Activated CD8-positive, alpha-beta memory T cell treated with anti-CD3 and anti-CD28 coated beads for 36 hours (primary cell): ENCODE measurements around the gene TAAR8. TPM values are rescaled to one million over a fixed set of nuclear protein-coding genes. Genes with fewer than 3 reads are reported as not detected.

Source experiments
- total RNA-seq, 2 experiments: library from RNA; stranded (reverse); gene quantifications; one replicate each; pipeline ENCODE4 v1.2.3, GENCODE V29; 2021

TAAR8 gene
- total RNA-seq, 2 experiments from 2014 or later = not detected

Other genes with a start within 250 kb of the TAAR8 start
- under 1 TPM in 1 of 2 experiments, not detected in 1; 0.08 TPM for gene MOXD1, start 151.2 kb upstream of the TAAR8 start, total RNA-seq
- 10 to 100 TPM; 20.1 to 20.6 TPM for gene STX7, start 39.6 kb upstream of the TAAR8 start, total RNA-seq
- gene TAAR9, start 14.4 kb upstream of the TAAR8 start, total RNA-seq = not detected
- gene TAAR6, start 17.6 kb downstream of the TAAR8 start, total RNA-seq = not detected
- not detected for gene TAAR5, start 37.1 kb downstream of the TAAR8 start, total RNA-seq
- not detected for gene TAAR2, start 71.6 kb downstream of the TAAR8 start, total RNA-seq
- not detected for gene TAAR1, start 106.5 kb downstream of the TAAR8 start, total RNA-seq
- not detected for gene VNN1, start 161.4 kb downstream of the TAAR8 start, total RNA-seq
- 1 to 10 TPM; 3.9 to 5.4 TPM for gene VNN2, start 205.2 kb downstream of the TAAR8 start, total RNA-seq
- 1 to 10 TPM; 6.8 to 7.0 TPM for gene SLC18B1, start 246.0 kb downstream of the TAAR8 start, total RNA-seq